ENCODE measurements around the gene RASA3.
"Not testable (repeated sequence)": the region's sequence is repeated elsewhere in the genome, so short reads cannot be mapped to it uniquely, and the experiment has no call there.

RASA3 gene

GRCh38 chr13:114126789-114127472 lies 5.5 kb downstream of the RASA3 start:
- no peak for DNase-seq (ENCODE audit: low spot score)

- not testable (repeated sequence) for DNase-seq (ENCODE audit: low spot score)
These were observed 6.3 kb downstream of the RASA3 start for GRCh38 chr13:114126086-114126485.

- no peak for DNase-seq (ENCODE audit: low spot score)
These were observed 6.8 kb downstream of the RASA3 start for GRCh38 chr13:114125589-114125988.

GRCh38 chr13:114124921-114125320 lies 7.5 kb downstream of the RASA3 start:
- DNase-seq (ENCODE audit: low spot score), result no peak

GRCh38 chr13:114124431-114124830 lies 8.0 kb downstream of the RASA3 start:
- no peak for DNase-seq (ENCODE audit: low spot score)

- no peak for DNase-seq (ENCODE audit: low spot score)
These were observed 8.5 kb downstream of the RASA3 start for GRCh38 chr13:114123876-114124275.

- DNase-seq (ENCODE audit: low spot score), result no peak
These were observed 9.0 kb downstream of the RASA3 start for GRCh38 chr13:114123448-114123847.

- no peak for DNase-seq (ENCODE audit: low spot score)
These were observed 9.7 kb downstream of the RASA3 start for GRCh38 chr13:114122591-114123211.

GRCh38 chr13:114122127-114122511 lies 10.3 kb downstream of the RASA3 start:
- DNase-seq (ENCODE audit: low spot score), result no peak

GRCh38 chr13:114121496-114122126 lies 10.8 kb downstream of the RASA3 start:
- DNase-seq (ENCODE audit: low spot score), result no peak

- no peak for DNase-seq (ENCODE audit: low spot score)
These were observed 11.4 kb downstream of the RASA3 start for GRCh38 chr13:114121031-114121430.

GRCh38 chr13:114120591-114121011 lies 11.8 kb downstream of the RASA3 start:
- DNase-seq (ENCODE audit: low spot score), result no peak

GRCh38 chr13:114119196-114119595 lies 13.2 kb downstream of the RASA3 start:
- DNase-seq (ENCODE audit: low spot score), result no peak

GRCh38 chr13:114118511-114119123 lies 13.8 kb downstream of the RASA3 start:
- DNase-seq (ENCODE audit: low spot score), result no peak

GRCh38 chr13:114118086-114118485 lies 14.3 kb downstream of the RASA3 start:
- DNase-seq (ENCODE audit: low spot score), result no peak

GRCh38 chr13:114117341-114117874 lies 15.0 kb downstream of the RASA3 start:
- not testable (repeated sequence) for DNase-seq (ENCODE audit: low spot score)

GRCh38 chr13:114116734-114117133 lies 15.7 kb downstream of the RASA3 start:
- no peak for DNase-seq (ENCODE audit: low spot score)

- DNase-seq (ENCODE audit: low spot score), result no peak
These were observed 16.6 kb downstream of the RASA3 start for GRCh38 chr13:114115796-114116195.

- no peak for DNase-seq (ENCODE audit: low spot score)
These were observed 17.2 kb downstream of the RASA3 start for GRCh38 chr13:114115191-114115671.

GRCh38 chr13:114114666-114115065 lies 17.8 kb downstream of the RASA3 start:
- not testable (repeated sequence) for DNase-seq (ENCODE audit: low spot score)

- no peak for DNase-seq (ENCODE audit: low spot score)
These were observed 18.3 kb downstream of the RASA3 start for GRCh38 chr13:114114006-114114640.

- not testable (repeated sequence) for DNase-seq (ENCODE audit: low spot score)
These were observed 19.0 kb downstream of the RASA3 start for GRCh38 chr13:114113395-114113794.

All from D341Med (cell line).